WTC11 (cell line): ENCODE results near the gene TP63. TPM values are rescaled to one million over a fixed set of nuclear protein-coding genes. Genes with fewer than 3 reads are reported as not detected.
A peak's percentile ranks its signal among the peaks of the same experiment; 100 is the strongest.

ENCODE experiments used
- ATAC-seq: fragments of 200-7000 bp; cut with Tn5 transposase; 2 replicates; pipeline ENCODE4 v1.10.0; 2021; ENCODE audit warnings: mild to moderate bottlenecking, moderate library complexity
- CTCF ChIA-PET: fragments of 300-600 bp; sonication (Branson Sonifier 250); formaldehyde crosslinking; loops from one replicate; lab custom pipeline; 2021; ENCODE audit warnings: antibody characterized with exemption; lab: Charles Lee
- POLR2A ChIA-PET: fragments of 350-600 bp; sonication (Branson Sonifier 250); formaldehyde crosslinking; loops from one replicate; lab custom pipeline; 2021; ENCODE audit warnings: antibody characterized with exemption; lab: Charles Lee
- DNase-seq: peaks from one replicate; pipeline ENCODE4 v3.0.0; 2021; ENCODE audit warnings: low spot score
- H3K27ac Mint-ChIP-seq: 2 replicates; pipeline ENCODE4 v1.8.0; 2021; ENCODE audit warnings: mixed read lengths
- H3K27me3 Mint-ChIP-seq: 2 replicates; pipeline ENCODE4 v1.8.0; 2021; ENCODE audit warnings: low read depth, mild to moderate bottlenecking, moderate library complexity, mixed read lengths
- H3K36me3 Mint-ChIP-seq: 2 replicates; pipeline ENCODE4 v1.8.0; 2021; ENCODE audit warnings: mixed read lengths
- H3K4me1 Mint-ChIP-seq: 2 replicates; pipeline ENCODE4 v1.8.0; 2022; ENCODE audit warnings: mixed read lengths
- H3K4me3 Mint-ChIP-seq: 2 replicates; pipeline ENCODE4 v1.8.0; 2021; ENCODE audit warnings: mild to moderate bottlenecking, moderate library complexity, mixed read lengths
- H3K9me3 Mint-ChIP-seq: 2 replicates; pipeline ENCODE4 v1.8.0; 2021; ENCODE audit warnings: mixed read lengths
- GABPB1 ChIP-seq: sonication (generic); formaldehyde crosslinking; IDR thresholded peaks from 2 replicates; pipeline ENCODE4 v1.8.1; 2023; ENCODE audit warnings: mild to moderate bottlenecking, missing genetic modification reagents
- HMGA2 ChIP-seq: fragments of 250-450 bp; sonication (Bioruptor Pico); IDR thresholded peaks from 2 replicates; pipeline ENCODE4 v1.4.0; 2021; ENCODE audit warnings: mild to moderate bottlenecking, moderate library complexity
- KAT7 ChIP-seq: sonication (generic); formaldehyde crosslinking; IDR thresholded peaks from 2 replicates; pipeline ENCODE4 v1.8.1; 2023; ENCODE audit warnings: missing genetic modification reagents, mild to moderate bottlenecking, borderline replicate concordance
- MXD4 ChIP-seq: fragments of 250-450 bp; sonication (Bioruptor Pico); IDR thresholded peaks from 2 replicates; pipeline ENCODE4 v1.8.0; 2021; ENCODE audit warnings: mild to moderate bottlenecking, moderate library complexity, borderline replicate concordance
- MYBL2 ChIP-seq: sonication (generic); formaldehyde crosslinking; IDR thresholded peaks from 2 replicates; pipeline ENCODE4 v1.8.1; 2023; ENCODE audit warnings: mild to moderate bottlenecking, moderate library complexity, missing genetic modification reagents
- NR2C2 ChIP-seq: sonication (generic); formaldehyde crosslinking; IDR thresholded peaks from 2 replicates; pipeline ENCODE4 v1.8.0; 2022; ENCODE audit warnings: mild to moderate bottlenecking, missing genetic modification reagents
- RELA ChIP-seq: sonication (generic); formaldehyde crosslinking; IDR thresholded peaks from 2 replicates; pipeline ENCODE4 v1.8.1; 2022; ENCODE audit warnings: missing genetic modification reagents, mild to moderate bottlenecking, borderline replicate concordance
- SMAD4 ChIP-seq: sonication (generic); formaldehyde crosslinking; IDR thresholded peaks from 2 replicates; pipeline ENCODE4 v1.8.0; 2022; ENCODE audit warnings: mild to moderate bottlenecking, missing genetic modification reagents
- SP1 ChIP-seq: sonication (generic); formaldehyde crosslinking; conservative IDR thresholded peaks from 2 replicates; pipeline ENCODE4 v1.8.1; 2022; ENCODE audit warnings: missing genetic modification reagents
- TCF7 ChIP-seq: sonication (generic); formaldehyde crosslinking; IDR thresholded peaks from 2 replicates; pipeline ENCODE4 v1.8.0; 2022; ENCODE audit warnings: mild to moderate bottlenecking, low read depth, missing genetic modification reagents, moderate library complexity
- TEAD1 ChIP-seq: sonication (generic); formaldehyde crosslinking; IDR thresholded peaks from 2 replicates; pipeline ENCODE4 v1.8.0; 2022; ENCODE audit warnings: mild to moderate bottlenecking, missing genetic modification reagents
- ZNF121 ChIP-seq: sonication (generic); formaldehyde crosslinking; IDR thresholded peaks from 2 replicates; pipeline ENCODE4 v1.8.0; 2023; ENCODE audit warnings: missing genetic modification reagents
- ZNF396 ChIP-seq: fragments of 250-450 bp; sonication (Bioruptor Pico); IDR thresholded peaks from 2 replicates; pipeline ENCODE4 v1.8.0; 2021; ENCODE audit warnings: mild to moderate bottlenecking, moderate library complexity, borderline replicate concordance
- ZNF416 ChIP-seq: fragments of 250-450 bp; sonication (Bioruptor Pico); IDR thresholded peaks from 2 replicates; pipeline ENCODE4 v1.9.0; 2021; ENCODE audit warnings: mild to moderate bottlenecking, inconsistent platforms
- ZNF671 ChIP-seq: fragments of 250-450 bp; sonication (Bioruptor Pico); IDR thresholded peaks from 2 replicates; pipeline ENCODE4 v1.8.0; 2021; ENCODE audit warnings: mild to moderate bottlenecking
- total RNA-seq: library from RNA; stranded (reverse); gene quantifications from 3 replicates; pipeline ENCODE4 v1.2.3, GENCODE V29; 2021
- TF ChIP-seq, protein P1 (sequence below): sonication (generic); formaldehyde crosslinking; IDR thresholded peaks from 2 replicates; pipeline ENCODE4 v1.8.0; 2022; ENCODE audit warnings: mild to moderate bottlenecking, missing genetic modification reagents
- TF ChIP-seq, protein P2 (sequence below): fragments of 250-450 bp; sonication (Bioruptor Pico); conservative IDR thresholded peaks from 2 replicates; pipeline ENCODE4 v1.9.0; 2021; ENCODE audit warnings: mild to moderate bottlenecking
- TF ChIP-seq, protein P3 (sequence below): sonication (generic); formaldehyde crosslinking; IDR thresholded peaks from 2 replicates; pipeline ENCODE4 v1.8.0; 2022; ENCODE audit warnings: missing genetic modification reagents
- TF ChIP-seq, protein P4 (sequence below): sonication (generic); formaldehyde crosslinking; IDR thresholded peaks from 2 replicates; pipeline ENCODE4 v1.8.0; 2022; ENCODE audit warnings: mild to moderate bottlenecking, missing genetic modification reagents
- TF ChIP-seq, protein P5 (sequence below): sonication (generic); formaldehyde crosslinking; IDR thresholded peaks from 2 replicates; pipeline ENCODE4 v1.8.0; 2023; ENCODE audit warnings: missing genetic modification reagents
- TF ChIP-seq, protein P6 (sequence below): sonication (generic); formaldehyde crosslinking; IDR thresholded peaks from 2 replicates; pipeline ENCODE4 v1.8.1; 2023; ENCODE audit warnings: mild to moderate bottlenecking, missing genetic modification reagents, moderate library complexity
- TF ChIP-seq, protein P7 (sequence below): sonication (generic); formaldehyde crosslinking; IDR thresholded peaks from 2 replicates; pipeline ENCODE4 v1.8.1; 2022; ENCODE audit warnings: low read depth, mild to moderate bottlenecking, moderate library complexity, missing genetic modification reagents, borderline replicate concordance
- TF ChIP-seq, protein P8 (sequence below): sonication (generic); formaldehyde crosslinking; IDR thresholded peaks from 2 replicates; pipeline ENCODE4 v1.8.1; 2023; ENCODE audit warnings: mild to moderate bottlenecking, moderate library complexity, missing genetic modification reagents

Gene TP63
- total RNA-seq, 1 experiment from 2014 or later, result 0.09 TPM

DNA sequence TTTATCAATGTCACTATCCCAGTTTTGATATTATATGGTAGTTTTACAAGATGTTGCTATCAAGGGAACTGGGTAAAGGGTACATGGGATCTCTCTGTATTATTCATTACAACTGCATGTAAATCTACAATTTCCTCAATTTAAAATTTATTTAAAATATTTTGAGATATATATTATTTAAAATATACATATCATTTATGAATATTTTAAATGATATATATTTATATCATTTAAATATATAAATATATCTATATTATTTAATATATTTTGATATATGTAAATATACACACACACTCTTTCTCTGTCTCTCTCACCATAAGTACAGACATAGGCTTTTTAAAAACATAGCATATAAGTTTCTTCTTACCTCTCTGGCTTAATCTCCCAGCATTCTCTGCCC, 104.7 kb downstream of the TP63 start:
- no peak for DNase-seq
- CTCF ChIA-PET, result no interaction called here
- peak; percentile 95 for TF ChIP-seq HMGA2 (CRISPR knock-in tag)
- TF ChIP-seq, protein P1, sequence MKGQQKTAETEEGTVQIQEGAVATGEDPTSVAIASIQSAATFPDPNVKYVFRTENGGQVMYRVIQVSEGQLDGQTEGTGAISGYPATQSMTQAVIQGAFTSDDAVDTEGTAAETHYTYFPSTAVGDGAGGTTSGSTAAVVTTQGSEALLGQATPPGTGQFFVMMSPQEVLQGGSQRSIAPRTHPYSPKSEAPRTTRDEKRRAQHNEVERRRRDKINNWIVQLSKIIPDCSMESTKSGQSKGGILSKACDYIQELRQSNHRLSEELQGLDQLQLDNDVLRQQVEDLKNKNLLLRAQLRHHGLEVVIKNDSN (CRISPR knock-in tag), result no peak
- no peak for ATAC-seq
- no peaks in the 10 kb centered on the region; the same call in 1 of the 2 replicates for H3K27me3 Mint-ChIP-seq
- H3K27ac Mint-ChIP-seq, result no peak overlapping the region
- no peaks in the 10 kb centered on the region for H3K36me3 Mint-ChIP-seq
- POLR2A ChIA-PET, result no interaction called here
- no peaks in the 10 kb centered on the region for H3K9me3 Mint-ChIP-seq
- no peak overlapping the region for H3K4me3 Mint-ChIP-seq
- H3K4me1 Mint-ChIP-seq, result peaks cover 9% of the 10 kb centered on the region

DNA sequence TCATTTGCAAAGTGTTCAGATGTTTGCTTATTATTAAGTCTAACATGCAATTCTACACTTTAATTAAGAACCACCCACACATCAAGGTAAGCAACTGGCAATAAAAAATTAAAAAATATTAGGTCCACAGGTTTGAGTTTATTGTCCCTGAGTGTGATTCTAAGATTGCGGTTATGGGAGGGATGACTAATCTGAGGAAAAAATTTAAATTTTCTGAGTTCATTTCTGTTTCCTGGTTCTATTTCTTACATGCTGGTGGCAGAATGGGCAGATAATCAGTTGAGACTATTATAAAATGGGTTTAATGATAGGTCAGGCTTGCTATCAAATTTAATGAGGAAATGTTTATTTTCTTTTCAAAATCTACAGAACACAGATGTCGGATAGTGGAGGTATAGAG, 105.9 kb downstream of the TP63 start:
- H3K4me3 Mint-ChIP-seq, result no peak overlapping the region
- no peak for DNase-seq
- H3K36me3 Mint-ChIP-seq, result no peaks in the 10 kb centered on the region
- TF ChIP-seq ZNF416 (CRISPR knock-in tag), result no peak
- no peak for TF ChIP-seq SMAD4 (CRISPR knock-in tag)
- TF ChIP-seq MXD4 (CRISPR knock-in tag), result no peak
- TF ChIP-seq, protein P2, sequence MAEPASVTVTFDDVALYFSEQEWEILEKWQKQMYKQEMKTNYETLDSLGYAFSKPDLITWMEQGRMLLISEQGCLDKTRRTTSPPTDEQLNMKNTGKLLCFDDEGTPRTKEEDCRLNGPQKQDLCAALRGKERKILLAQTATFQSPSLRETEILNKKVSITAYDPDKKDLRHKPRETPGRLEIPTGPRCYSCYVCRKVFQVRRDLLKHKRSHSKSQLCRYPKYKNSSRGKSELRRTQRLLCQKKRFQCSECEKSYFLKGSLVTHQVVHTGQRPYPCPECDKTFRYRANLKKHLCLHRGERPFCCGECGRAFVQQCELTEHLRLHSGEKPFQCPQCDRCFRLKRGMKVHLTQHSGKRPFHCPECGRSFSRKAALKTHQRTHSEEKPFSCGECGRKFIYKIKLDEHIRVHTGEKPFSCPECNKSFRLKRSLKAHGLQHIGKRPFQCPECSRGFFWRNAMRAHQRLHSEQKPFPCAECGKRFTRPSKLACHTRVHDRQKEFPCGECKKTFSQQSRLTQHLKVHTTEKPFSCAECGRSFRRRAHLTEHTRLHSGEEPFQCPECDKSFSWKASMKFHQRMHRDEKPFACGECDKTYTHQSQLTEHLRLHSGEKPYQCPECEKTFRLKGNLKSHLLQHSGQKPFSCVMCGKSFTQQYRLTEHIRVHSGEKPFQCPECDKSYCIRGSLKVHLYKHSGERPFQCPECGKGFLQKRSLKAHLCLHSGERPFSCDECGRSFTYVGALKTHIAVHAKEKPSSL (CRISPR knock-in tag), result no peak
- TF ChIP-seq, protein P3, sequence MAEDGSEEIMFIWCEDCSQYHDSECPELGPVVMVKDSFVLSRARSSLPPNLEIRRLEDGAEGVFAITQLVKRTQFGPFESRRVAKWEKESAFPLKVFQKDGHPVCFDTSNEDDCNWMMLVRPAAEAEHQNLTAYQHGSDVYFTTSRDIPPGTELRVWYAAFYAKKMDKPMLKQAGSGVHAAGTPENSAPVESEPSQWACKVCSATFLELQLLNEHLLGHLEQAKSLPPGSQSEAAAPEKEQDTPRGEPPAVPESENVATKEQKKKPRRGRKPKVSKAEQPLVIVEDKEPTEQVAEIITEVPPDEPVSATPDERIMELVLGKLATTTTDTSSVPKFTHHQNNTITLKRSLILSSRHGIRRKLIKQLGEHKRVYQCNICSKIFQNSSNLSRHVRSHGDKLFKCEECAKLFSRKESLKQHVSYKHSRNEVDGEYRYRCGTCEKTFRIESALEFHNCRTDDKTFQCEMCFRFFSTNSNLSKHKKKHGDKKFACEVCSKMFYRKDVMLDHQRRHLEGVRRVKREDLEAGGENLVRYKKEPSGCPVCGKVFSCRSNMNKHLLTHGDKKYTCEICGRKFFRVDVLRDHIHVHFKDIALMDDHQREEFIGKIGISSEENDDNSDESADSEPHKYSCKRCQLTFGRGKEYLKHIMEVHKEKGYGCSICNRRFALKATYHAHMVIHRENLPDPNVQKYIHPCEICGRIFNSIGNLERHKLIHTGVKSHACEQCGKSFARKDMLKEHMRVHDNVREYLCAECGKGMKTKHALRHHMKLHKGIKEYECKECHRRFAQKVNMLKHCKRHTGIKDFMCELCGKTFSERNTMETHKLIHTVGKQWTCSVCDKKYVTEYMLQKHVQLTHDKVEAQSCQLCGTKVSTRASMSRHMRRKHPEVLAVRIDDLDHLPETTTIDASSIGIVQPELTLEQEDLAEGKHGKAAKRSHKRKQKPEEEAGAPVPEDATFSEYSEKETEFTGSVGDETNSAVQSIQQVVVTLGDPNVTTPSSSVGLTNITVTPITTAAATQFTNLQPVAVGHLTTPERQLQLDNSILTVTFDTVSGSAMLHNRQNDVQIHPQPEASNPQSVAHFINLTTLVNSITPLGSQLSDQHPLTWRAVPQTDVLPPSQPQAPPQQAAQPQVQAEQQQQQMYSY (CRISPR knock-in tag), result no peak
- no peak for TF ChIP-seq ZNF671 (CRISPR knock-in tag)
- TF ChIP-seq NR2C2 (CRISPR knock-in tag), result no peak
- no peak for TF ChIP-seq TCF7 (CRISPR knock-in tag)
- no peak for TF ChIP-seq MYBL2 (CRISPR knock-in tag)
- TF ChIP-seq SP1, result no peak
- TF ChIP-seq, protein P4, sequence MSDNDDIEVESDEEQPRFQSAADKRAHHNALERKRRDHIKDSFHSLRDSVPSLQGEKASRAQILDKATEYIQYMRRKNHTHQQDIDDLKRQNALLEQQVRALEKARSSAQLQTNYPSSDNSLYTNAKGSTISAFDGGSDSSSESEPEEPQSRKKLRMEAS, result no peak
- TF ChIP-seq, protein P5, sequence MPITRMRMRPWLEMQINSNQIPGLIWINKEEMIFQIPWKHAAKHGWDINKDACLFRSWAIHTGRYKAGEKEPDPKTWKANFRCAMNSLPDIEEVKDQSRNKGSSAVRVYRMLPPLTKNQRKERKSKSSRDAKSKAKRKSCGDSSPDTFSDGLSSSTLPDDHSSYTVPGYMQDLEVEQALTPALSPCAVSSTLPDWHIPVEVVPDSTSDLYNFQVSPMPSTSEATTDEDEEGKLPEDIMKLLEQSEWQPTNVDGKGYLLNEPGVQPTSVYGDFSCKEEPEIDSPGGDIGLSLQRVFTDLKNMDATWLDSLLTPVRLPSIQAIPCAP (CRISPR knock-in tag), result no peak
- no peak for TF ChIP-seq TEAD1 (CRISPR knock-in tag)
- no peak for TF ChIP-seq GABPB1
- TF ChIP-seq RELA (CRISPR knock-in tag), result no peak
- H3K27me3 Mint-ChIP-seq, result no peaks in the 10 kb centered on the region; the same call in 1 of the 2 replicates
- ATAC-seq, result no peak
- H3K9me3 Mint-ChIP-seq, result no peaks in the 10 kb centered on the region
- POLR2A ChIA-PET, result no interaction called here
- peaks cover 9% of the 10 kb centered on the region for H3K4me1 Mint-ChIP-seq
- CTCF ChIA-PET, result no interaction called here
- no peak overlapping the region for H3K27ac Mint-ChIP-seq

DNA sequence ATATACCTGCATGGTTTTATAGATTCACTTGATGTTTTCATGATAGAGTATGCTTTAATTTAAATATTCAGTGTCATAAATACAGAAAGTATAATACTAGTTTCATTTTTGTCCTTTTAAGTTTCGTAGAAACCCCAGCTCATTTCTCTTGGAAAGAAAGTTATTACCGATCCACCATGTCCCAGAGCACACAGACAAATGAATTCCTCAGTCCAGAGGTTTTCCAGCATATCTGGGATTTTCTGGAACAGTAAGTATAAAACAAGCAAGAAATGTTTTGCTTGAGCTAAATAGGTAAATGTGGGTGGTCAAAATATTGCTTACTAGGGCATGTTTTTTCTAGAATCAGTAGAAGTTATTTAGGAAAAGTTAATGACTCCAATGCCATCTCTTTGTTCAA, 106.4 kb downstream of the TP63 start:
- ATAC-seq, result no peak
- Mint-ChIP-seq H3K4me3 (no peak overlapping the region), H3K9me3 (no peaks in the 10 kb centered on the region), H3K27me3 (no peaks in the 10 kb centered on the region; the same call in 1 of the 2 replicates), H3K27ac (no peak overlapping the region), H3K4me1 (peaks cover 9% of the 10 kb centered on the region), H3K36me3 (no peaks in the 10 kb centered on the region)
- DNase-seq, result no peak
- POLR2A ChIA-PET, result no interaction called here
- CTCF ChIA-PET, result no interaction called here
- TF ChIP-seq ZNF671 (CRISPR knock-in tag), result no peak
- no peak for TF ChIP-seq ZNF396
- TF ChIP-seq KAT7 (CRISPR knock-in tag), result no peak
- TF ChIP-seq, protein P6, sequence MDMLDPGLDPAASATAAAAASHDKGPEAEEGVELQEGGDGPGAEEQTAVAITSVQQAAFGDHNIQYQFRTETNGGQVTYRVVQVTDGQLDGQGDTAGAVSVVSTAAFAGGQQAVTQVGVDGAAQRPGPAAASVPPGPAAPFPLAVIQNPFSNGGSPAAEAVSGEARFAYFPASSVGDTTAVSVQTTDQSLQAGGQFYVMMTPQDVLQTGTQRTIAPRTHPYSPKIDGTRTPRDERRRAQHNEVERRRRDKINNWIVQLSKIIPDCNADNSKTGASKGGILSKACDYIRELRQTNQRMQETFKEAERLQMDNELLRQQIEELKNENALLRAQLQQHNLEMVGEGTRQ (CRISPR knock-in tag), result no peak
- TF ChIP-seq, protein P7, sequence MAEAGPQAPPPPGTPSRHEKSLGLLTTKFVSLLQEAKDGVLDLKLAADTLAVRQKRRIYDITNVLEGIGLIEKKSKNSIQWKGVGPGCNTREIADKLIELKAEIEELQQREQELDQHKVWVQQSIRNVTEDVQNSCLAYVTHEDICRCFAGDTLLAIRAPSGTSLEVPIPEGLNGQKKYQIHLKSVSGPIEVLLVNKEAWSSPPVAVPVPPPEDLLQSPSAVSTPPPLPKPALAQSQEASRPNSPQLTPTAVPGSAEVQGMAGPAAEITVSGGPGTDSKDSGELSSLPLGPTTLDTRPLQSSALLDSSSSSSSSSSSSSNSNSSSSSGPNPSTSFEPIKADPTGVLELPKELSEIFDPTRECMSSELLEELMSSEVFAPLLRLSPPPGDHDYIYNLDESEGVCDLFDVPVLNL (CRISPR knock-in tag), result no peak
- TF ChIP-seq ZNF121 (CRISPR knock-in tag), result no peak
- TF ChIP-seq, protein P8, sequence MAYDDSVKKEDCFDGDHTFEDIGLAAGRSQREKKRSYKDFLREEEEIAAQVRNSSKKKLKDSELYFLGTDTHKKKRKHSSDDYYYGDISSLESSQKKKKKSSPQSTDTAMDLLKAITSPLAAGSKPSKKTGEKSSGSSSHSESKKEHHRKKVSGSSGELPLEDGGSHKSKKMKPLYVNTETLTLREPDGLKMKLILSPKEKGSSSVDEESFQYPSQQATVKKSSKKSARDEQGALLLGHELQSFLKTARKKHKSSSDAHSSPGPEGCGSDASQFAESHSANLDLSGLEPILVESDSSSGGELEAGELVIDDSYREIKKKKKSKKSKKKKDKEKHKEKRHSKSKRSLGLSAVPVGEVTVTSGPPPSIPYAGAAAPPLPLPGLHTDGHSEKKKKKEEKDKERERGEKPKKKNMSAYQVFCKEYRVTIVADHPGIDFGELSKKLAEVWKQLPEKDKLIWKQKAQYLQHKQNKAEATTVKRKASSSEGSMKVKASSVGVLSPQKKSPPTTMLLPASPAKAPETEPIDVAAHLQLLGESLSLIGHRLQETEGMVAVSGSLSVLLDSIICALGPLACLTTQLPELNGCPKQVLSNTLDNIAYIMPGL (CRISPR knock-in tag), result no peak
